H1 (cell line): Measurements from ENCODE around the gene SLC23A2.

Experiments used
- CBX5 ChIP-seq: fragments of 300-800, 300-1000 bp; sonication (generic); IDR thresholded peaks from 2 replicates; pipeline ENCODE4 v1.7.1; 2016; ENCODE audit warnings: antibody characterized with exemption, low read length, low read depth
- CBX8 ChIP-seq: fragments of 300-800, 300-1000 bp; sonication (generic); IDR thresholded peaks from 2 replicates; pipeline ENCODE4 v1.7.1; 2016; ENCODE audit warnings: low read depth, low read length, borderline replicate concordance
- EP300 ChIP-seq, 2 experiments: IDR thresholded peaks; 1 replicate in 1 of 2; 2 replicates in 1 of 2; pipeline ENCODE4 v1.6.1; 2011 to 2012; ENCODE audit warnings: low read depth in 2 of 2, low read length in 2 of 2, mild to moderate bottlenecking in 2 of 2, borderline replicate concordance in 1 of 2, inconsistent platforms in 1 of 2, moderate library complexity in 1 of 2
- EZH2 ChIP-seq: fragments of 200-600 bp; sonication (generic); IDR thresholded peaks from 2 replicates; pipeline ENCODE4 v1.7.1; 2012; ENCODE audit warnings: low read depth, mild to moderate bottlenecking, moderate library complexity, low read length, inconsistent platforms; ENCODE audit not compliant: severe bottlenecking
- JUND ChIP-seq: IDR thresholded peaks from 2 replicates; pipeline ENCODE4 v1.6.1; 2011; ENCODE audit warnings: mild to moderate bottlenecking, improper control_type of control experiment, low read length
- POLR2A ChIP-seq, 2 experiments: IDR thresholded peaks; 1 replicate in 1 of 2; 2 replicates in 1 of 2; pipeline ENCODE4 v1.6.1; 2011; ENCODE audit warnings: low read depth in 2 of 2, low read length in 2 of 2, mild to moderate bottlenecking in 2 of 2; ENCODE audit errors: control extremely low read depth in 1 of 2
- POLR2AphosphoS5 ChIP-seq: IDR thresholded peaks from 2 replicates; pipeline ENCODE4 v1.6.1; 2011; ENCODE audit warnings: low read depth, low read length
- RNF2 ChIP-seq: fragments of 200-900, 300-1000 bp; sonication (generic); IDR thresholded peaks from 2 replicates; pipeline ENCODE4 v1.7.1; 2016; ENCODE audit warnings: borderline replicate concordance, low read depth, mild to moderate bottlenecking, antibody characterized with exemption, low read length; ENCODE audit not compliant: poor library complexity, severe bottlenecking; ENCODE audit errors: missing control alignments
- TAF1 ChIP-seq: IDR thresholded peaks from 2 replicates; pipeline ENCODE4 v1.6.1; 2011; ENCODE audit warnings: mild to moderate bottlenecking, low read depth, low read length
- TBP ChIP-seq: IDR thresholded peaks from 2 replicates; pipeline ENCODE4 v1.6.1; 2011; ENCODE audit warnings: low read depth, low read length, improper control_type of control experiment
- TEAD4 ChIP-seq: IDR thresholded peaks from 2 replicates; pipeline ENCODE4 v1.6.1; 2012; ENCODE audit warnings: low read depth, low read length, inconsistent platforms, mixed read lengths
- YY1 ChIP-seq: IDR thresholded peaks from 2 replicates; pipeline ENCODE4 v1.6.1; 2011; ENCODE audit warnings: low read depth, mild to moderate bottlenecking, low read length
- TF ChIP-seq, protein P1 (sequence below), 3 experiments: IDR thresholded peaks; 1 replicate in 2 of 3; 2 replicates in 1 of 3; pipeline versions ENCODE4 v1.5.1 to v1.6.1; 2011; ENCODE audit warnings: low read length in 3 of 3, mild to moderate bottlenecking in 3 of 3, inconsistent platforms in 2 of 3, low read depth in 1 of 3, moderate library complexity in 1 of 3; ENCODE audit not compliant: insufficient read depth in 1 of 3; ENCODE audit errors: control extremely low read depth in 1 of 3
- TF ChIP-seq, protein P2 (sequence below): IDR thresholded peaks from 2 replicates; pipeline ENCODE4 v1.6.1; 2011; ENCODE audit warnings: low read length, improper control_type of control experiment

DNA sequence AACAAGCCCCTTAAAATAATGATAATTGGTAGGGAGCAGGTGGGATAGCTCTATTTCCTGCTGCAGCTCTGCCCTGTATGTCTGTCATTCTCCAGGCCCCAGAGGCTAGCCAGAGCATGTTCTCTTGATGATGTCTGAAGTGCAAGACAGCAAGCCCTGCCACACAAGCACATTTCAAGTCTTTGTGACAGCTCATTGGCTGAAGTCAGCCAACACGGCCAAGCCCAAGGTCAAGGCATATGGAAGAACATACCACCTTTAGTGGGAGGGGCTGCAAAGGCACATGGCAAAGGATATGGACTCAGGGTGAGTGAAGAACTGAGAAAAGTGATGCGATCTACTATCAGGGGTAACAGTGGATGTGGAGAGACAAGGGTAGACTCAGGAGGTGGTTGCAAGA is 163.6 kb downstream of the SLC23A2 start:
- no peak for TF ChIP-seq JUND
- TF ChIP-seq, protein P1, sequence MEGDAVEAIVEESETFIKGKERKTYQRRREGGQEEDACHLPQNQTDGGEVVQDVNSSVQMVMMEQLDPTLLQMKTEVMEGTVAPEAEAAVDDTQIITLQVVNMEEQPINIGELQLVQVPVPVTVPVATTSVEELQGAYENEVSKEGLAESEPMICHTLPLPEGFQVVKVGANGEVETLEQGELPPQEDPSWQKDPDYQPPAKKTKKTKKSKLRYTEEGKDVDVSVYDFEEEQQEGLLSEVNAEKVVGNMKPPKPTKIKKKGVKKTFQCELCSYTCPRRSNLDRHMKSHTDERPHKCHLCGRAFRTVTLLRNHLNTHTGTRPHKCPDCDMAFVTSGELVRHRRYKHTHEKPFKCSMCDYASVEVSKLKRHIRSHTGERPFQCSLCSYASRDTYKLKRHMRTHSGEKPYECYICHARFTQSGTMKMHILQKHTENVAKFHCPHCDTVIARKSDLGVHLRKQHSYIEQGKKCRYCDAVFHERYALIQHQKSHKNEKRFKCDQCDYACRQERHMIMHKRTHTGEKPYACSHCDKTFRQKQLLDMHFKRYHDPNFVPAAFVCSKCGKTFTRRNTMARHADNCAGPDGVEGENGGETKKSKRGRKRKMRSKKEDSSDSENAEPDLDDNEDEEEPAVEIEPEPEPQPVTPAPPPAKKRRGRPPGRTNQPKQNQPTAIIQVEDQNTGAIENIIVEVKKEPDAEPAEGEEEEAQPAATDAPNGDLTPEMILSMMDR (IDR thresholded peaks at IDR 0.05; ENCODE audit: control extremely low read depth in 1 of 3, insufficient read depth in 1 of 3, low read depth in 1 of 3, low read length in 3 of 3): no peak
- TF ChIP-seq EP300 (IDR thresholded peaks at IDR 0.05; ENCODE audit: borderline replicate concordance in 1 of 2, low read depth in 2 of 2, low read length in 2 of 2): no peak
- TF ChIP-seq CBX8: no peak
- TF ChIP-seq YY1: no peak
- TF ChIP-seq EZH2: no peak
- TF ChIP-seq CBX5: no peak
- no peak for TF ChIP-seq TAF1
- no peak for TF ChIP-seq RNF2
- no peak for TF ChIP-seq TEAD4
- TF ChIP-seq POLR2AphosphoS5: no peak
- no peak for TF ChIP-seq TBP
- TF ChIP-seq, protein P2, sequence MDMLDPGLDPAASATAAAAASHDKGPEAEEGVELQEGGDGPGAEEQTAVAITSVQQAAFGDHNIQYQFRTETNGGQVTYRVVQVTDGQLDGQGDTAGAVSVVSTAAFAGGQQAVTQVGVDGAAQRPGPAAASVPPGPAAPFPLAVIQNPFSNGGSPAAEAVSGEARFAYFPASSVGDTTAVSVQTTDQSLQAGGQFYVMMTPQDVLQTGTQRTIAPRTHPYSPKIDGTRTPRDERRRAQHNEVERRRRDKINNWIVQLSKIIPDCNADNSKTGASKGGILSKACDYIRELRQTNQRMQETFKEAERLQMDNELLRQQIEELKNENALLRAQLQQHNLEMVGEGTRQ: no peak
- no peak for TF ChIP-seq POLR2A (IDR thresholded peaks at IDR 0.05; ENCODE audit: control extremely low read depth in 1 of 2, low read depth in 2 of 2, low read length in 2 of 2)
